ENCODE data around the gene CCNL2.
A peak's percentile ranks its signal among the peaks of the same experiment; 100 is the strongest.
"Not testable (repeated sequence)": the region's sequence is repeated elsewhere in the genome, so short reads cannot be mapped to it uniquely, and the experiment has no call there.

Gene CCNL2

DNA sequence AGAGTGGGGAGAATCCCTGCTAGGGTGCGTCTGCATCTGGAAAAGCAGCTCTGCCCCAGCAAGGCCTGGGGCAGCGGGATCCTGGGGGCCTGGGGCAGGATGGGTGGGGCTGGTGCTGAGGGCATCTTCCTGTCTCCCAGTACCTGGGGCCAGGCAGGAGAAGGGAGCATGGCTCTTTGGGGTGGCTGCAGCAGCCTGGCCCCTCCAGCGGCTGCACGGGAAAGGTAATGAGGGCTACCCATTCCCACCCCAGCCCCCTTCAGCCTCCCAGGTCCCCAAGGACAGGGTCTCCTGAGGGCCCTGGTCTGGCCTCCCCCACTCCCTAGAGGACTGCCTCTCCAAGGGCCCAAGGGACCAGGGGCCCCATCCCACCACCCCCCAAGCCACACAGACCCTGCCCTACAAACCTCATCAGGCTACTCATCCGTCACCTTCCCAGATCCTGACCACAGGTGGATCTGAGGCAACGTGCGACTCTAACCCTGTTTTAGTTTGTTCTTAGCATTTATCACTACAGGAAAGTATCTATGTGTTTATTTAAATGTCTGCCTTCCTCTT, 22.9 kb upstream of the CCNL2 start:
- no peak for DNase-seq
- in situ Hi-C loops (cut with HindIII; ENCODE audit: low pct_ligation_motif_present, low pct_unique_long_range_greater_than_20kb, low sequenced_read_pairs) = no loop called here

DNA sequence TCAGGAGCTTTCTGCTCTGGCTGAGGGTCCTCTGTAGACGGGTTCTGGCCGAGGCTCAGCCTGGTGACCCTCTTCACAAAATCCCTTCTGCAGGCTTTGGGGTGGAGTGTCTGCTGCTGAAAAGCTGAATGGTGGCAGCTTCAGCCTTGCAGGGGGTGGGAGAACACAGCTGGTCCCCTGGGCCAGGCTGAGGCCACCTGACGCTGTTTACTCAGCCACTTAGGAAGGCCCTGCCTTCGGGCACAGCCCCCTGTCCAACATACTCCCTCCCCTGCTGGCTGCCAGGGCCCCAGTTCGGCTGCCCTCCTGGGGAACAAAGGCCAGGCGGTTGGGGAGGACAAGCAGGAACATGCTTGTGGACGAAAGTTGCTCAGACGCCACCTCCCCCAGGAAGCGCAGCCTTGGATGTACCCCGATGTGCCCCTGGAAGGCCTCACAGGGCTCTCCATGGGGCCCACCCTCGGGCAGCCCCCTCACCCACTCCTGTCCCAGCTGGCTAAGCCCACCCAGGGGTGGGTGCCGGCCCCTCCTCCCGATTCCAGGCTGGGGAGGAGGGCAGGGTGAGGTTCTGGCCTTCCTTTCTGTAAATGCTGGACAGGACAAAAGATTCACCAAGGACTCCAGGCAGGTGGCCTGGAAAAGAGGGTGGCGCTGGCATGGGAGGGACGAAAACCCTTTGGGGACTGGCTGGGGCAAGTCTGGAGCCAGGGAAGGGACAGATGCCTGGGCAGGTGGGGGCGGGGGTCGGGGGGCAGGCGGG, 22.2 kb upstream of the CCNL2 start, which contains the start of gene ANKRD65:
ANKRD65 (minus strand) TSS at position 130 of the 760 bp plus-strand sequence. CDS start 271 bp downstream, outside the sequence.
- no peak for DNase-seq
- in situ Hi-C loops (cut with HindIII; ENCODE audit: low pct_ligation_motif_present, low pct_unique_long_range_greater_than_20kb, low sequenced_read_pairs) = no loop called here

DNA sequence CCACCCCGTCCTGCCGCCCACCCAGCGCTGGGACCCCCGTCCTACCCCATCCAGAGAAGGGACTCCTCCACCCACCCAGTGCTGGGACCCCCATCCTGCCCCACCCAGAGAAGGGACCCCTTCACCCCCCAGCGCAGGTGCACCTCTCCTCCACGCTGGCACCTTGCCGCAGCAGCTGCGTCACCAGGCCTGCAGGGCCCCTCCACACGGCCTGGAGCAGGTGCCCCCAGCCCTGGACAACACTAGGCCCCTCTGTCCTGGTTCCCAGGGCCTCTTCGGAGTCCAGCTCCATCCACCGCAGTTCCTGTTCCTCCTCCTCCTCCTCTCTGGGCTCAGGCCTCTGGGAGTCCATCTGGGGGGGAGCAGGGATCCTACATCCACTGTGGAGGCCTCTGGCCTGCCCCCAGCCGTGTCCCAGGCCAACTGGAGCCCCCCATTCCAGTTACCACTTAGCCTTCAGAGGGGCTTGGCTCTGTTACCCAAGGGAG, 21.6 kb upstream of the CCNL2 start:
- in situ Hi-C loops (cut with HindIII; ENCODE audit: low pct_ligation_motif_present, low pct_unique_long_range_greater_than_20kb, low sequenced_read_pairs) = no loop called here
- no peak for DNase-seq

DNA sequence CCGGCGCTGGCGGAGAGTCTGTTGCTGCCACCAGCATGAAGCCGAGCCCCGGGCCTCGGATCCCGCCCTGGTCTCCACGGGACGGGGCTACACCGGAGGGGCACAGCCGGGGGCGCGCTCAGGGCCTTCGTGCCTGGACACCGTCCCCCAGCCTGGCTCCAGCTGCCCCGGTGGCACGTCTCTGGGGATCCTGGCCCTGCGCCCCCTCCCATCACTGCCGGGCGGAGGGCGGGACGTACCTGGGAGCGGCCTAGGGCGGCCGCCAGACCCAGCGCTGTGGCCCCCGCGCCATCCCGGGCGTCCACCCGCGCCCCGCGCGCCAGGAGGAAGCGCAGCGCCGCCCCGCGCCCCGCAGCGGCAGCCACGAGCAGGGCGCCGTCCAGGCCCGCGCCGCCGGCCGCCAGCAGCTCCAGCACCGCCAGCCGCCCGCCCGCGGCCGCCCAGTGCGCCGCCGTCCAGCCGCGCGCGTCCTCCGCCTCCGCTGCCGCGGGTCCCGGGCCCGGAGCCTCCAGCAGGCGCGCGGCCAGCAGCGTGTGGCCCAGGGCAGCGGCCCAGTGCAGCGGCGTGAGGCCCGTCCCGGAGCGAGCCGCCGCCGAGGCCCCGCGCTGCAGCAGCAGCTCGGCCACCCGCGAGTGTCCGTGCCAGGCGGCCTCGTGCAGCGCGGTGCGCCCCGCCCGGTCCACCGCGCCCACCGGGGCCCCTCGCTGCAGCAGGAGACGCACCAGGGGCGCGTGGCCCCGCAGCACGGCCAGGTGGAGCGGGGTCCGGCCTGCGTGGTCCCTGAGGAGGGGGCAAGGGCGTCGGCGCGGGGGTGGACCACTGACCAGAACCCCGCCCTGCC, 20.9 kb upstream of the CCNL2 start:
- DNase-seq = no peak
- in situ Hi-C loops (cut with HindIII; ENCODE audit: low pct_ligation_motif_present, low pct_unique_long_range_greater_than_20kb, low sequenced_read_pairs) = no loop called here

DNA sequence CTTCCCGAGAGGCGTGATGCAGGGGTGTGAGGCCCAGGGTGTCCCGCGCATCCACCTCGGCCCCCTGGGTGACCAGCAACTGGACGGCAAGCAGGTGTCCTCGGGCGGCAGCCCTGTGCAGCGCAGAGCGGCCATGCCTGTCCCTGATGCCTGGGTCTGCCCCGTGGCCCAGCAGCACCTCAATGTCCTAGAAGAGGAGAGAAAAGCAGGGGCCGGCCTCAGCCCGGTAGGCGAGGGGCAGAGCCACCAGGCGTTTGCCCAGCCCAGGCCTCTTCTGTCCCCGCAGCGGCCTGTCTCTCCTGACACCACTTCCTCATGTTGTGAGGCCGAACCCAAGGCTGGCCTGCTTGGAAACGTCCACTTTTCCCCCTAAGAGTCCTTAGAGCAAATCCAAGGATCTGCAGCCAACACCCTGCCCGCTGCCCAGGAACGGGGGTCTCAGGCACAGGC, 20.3 kb upstream of the CCNL2 start:
- in situ Hi-C loops (cut with HindIII; ENCODE audit: low pct_ligation_motif_present, low pct_unique_long_range_greater_than_20kb, low sequenced_read_pairs) = no loop called here
- no peak for DNase-seq

DNA sequence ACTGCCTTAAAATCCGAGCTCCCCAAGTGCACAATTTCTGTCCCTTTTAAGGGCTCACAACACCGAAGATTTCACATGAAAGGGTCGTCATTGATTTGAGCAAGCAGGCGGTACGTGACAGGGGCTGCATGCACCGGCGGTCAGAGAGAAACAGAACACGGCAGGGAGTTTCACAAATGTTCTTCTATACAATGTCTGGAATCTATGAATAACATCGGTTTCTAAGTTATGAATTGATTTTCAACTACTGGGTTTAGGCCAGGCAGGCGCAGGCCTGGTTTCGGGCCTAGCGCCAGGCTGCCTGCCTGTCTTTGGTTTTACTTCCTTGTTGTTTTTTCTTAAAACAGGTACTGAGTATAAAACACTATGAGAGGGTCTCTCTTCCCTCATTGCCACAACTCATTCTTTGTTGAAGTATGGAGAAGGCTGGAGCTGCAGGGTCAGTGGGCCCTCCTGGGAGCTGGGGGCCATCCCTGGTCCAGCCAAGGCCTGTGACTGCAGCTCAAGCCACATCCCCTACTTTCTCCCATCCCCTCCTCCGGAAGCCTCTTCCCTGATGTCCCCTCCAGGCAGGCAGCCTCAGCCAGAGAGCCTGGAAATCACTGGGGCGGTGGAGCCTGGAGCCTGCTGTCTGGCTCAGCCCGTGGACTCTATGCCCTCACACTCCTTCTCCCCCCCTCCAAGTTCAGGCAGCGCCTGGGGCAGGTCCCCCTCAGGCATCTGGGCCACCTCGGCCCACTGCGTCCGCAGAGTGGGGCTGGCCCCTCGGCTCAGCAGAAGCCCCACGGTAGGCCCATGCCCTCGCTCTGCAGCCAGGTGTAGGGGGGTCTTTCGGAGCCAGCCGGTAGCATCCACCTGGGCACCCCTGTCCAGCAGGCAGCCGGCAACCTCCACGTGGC, 19.6 kb upstream of the CCNL2 start:
- no peak for DNase-seq
- in situ Hi-C loops (cut with HindIII; ENCODE audit: low pct_ligation_motif_present, low pct_unique_long_range_greater_than_20kb, low sequenced_read_pairs) = no loop called here

DNA sequence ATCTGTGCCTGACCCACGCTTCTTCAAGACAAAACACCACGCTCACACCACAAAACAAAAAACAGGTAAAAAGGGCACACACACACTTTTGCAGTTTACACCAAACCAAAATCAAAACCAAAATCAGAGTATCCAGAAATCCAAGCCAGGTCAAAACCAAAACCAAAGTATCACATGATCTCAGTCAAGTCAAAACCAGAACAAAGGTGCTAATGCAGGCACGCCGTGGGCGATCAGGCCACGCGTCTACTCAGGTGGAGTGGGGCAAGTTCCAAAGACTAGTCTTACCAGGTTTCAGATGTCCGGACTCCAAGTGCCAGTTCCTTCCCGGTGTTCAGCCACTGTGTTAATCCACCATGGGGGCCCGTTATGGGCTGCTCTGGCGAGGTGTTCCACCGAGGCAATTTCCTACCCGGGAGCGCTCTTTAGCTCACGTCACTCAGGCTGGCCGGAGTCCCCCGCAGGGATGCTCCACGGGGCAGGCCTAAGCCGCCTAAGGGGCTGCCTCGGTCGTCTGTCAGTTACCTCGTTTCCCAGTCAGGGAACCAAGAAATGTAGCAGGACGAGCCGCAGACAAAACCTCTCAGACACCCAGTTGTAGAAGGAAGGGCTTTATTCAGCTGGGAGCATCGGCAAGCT, 18.8 kb upstream of the CCNL2 start:
- DNase-seq; in situ Hi-C loops (cut with HindIII; ENCODE audit: low pct_ligation_motif_present, low pct_unique_long_range_greater_than_20kb, low sequenced_read_pairs): not testable (repeated sequence)

DNA sequence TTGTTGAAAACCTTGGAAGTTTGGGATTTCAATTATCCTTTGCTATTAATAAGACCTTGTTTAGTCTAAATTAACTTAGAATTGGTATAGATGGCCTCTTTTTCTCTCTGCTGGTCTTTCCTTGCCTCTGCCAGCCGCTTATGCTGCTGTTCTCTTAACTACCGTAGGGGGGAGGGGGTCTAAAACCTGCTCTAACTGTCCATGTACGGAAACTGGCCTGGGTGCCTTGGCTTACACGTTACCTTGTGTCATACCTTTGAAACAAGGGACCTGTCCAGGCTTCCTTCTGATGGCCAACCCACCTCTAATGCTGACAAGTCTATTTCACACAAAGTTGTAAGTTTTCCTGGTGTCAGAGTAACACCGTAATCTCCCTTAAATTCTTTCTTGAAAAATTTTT, 18.3 kb upstream of the CCNL2 start:
- DNase-seq; in situ Hi-C loops (cut with HindIII; ENCODE audit: low pct_ligation_motif_present, low pct_unique_long_range_greater_than_20kb, low sequenced_read_pairs): not testable (repeated sequence)

DNA sequence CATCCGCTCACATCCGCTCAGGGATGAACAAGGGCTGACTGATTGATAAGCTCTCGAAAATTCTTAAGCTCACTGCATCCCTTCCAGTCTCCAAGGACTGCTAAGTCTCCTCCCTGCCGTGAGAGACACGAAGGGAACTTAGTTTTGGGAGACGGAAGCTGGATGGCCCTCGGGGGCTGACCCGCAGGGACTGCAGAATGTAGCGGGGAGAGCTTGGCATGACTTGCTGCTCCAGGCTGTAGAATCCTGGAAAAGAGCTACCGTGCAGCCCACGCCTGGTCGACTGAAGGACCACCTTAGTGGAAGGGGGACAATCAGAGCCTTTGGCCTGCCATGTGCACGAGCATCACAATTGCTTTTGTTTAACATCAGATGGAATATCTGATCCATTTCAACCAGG, 16.6 kb upstream of the CCNL2 start:
- DNase-seq = no peak
- in situ Hi-C loops (cut with HindIII; ENCODE audit: low pct_ligation_motif_present, low pct_unique_long_range_greater_than_20kb, low sequenced_read_pairs) = no loop called here

DNA sequence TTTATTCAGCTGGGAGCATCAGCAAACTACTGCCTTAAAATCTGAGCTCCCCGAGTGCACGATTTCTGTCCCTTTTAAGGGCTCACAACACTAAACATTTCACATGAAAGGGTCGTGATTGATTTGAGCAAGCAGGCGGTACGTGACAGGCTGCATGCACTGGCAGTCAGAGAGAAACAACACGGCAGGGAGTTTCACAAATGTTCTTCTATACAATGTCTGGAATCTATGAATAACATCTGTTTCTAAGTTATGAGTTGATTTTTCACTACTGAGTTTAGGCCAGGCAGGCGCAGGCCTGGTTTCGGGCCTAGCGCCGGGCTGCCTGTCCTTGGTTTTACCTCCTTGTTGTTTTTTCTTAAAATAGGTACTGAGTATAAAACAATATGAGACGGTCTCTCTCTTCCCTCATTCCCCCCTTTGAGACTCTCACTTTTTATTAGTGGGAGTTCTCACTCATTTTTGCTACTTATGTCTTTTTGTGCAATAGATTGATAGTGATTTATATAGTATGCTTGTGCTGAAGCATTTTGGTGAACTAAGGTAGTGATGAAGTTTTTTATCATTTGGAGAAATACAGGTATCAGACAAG, 13.3 kb upstream of the CCNL2 start:
- in situ Hi-C loops (cut with HindIII; ENCODE audit: low pct_ligation_motif_present, low pct_unique_long_range_greater_than_20kb, low sequenced_read_pairs); DNase-seq: not testable (repeated sequence)

DNA sequence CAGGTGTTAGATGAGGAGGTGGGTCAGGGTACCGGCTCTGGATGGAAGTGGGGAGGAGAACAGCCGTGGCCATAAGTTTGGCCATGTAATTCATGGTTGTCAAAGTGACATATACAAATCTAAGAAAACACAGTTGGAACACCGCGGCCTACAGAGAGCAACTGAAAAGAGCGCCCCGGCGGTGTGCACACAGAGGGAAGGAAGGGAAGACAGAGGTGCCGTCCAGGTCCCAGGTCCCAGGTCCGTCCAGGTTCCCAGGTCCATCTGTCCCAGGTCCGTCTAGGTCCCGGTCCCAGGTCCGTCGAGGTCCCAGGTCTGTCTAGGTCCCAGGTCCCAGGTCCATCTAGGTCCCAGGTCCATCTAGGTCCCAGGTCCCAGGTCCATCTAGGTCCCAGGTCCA, 12.5 kb upstream of the CCNL2 start:
- no peak for DNase-seq
- in situ Hi-C loops (cut with HindIII; ENCODE audit: low pct_ligation_motif_present, low pct_unique_long_range_greater_than_20kb, low sequenced_read_pairs) = no loop called here

DNA sequence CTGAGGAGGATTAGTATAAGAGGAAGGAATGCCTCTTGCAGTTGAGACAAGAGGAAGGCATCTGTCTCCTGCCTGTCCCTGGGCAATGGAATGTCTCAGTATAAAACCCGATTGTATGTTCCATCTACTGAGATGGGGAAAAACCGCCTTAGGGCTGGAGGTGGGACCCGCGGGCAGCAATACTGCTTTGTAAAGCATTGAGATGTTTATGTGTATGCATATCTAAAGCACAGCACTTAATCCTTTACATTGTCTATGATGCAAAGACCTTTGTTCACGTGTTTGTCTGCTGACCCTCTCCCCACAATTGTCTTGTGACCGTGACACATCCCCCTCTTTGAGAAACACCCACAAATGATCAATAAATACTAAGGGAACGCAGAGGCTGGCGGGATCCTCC, 11.1 kb upstream of the CCNL2 start:
- DNase-seq; in situ Hi-C loops (cut with HindIII; ENCODE audit: low pct_ligation_motif_present, low pct_unique_long_range_greater_than_20kb, low sequenced_read_pairs): not testable (repeated sequence)

DNA sequence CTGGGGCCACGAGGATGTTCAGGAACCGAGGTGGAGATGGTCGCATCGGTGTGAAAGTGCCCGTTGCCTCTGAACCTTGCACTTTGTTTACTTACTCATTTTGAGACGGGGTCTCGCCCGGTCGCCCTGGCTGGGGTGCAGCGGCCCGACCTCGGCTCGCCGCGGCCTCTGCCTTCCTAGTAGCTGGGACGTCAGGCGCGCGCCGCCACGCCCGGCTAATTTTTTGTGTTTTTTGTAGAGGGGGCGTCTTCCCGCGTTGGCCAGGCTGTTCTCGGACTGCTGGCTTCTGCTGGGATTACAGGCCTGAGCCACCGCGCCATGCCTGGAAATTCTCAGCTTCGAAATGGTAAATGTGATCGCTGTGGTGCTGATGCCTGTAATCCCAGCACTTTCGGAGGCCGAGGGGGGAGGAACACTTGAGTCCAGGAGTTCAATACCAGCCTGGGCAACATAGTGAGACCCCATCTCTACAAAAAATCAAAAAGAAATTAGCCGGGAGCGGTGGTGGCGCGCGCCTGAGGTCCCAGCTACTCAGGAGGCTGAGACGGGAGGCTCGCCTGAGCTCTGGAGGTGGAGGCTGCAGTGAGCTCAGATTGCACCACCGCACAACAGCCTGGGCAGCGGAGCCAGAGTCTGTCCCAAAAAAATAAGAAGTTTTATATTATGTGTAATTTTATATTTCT, 8.6 kb upstream of the CCNL2 start:
- in situ Hi-C loops (cut with HindIII; ENCODE audit: low pct_ligation_motif_present, low pct_unique_long_range_greater_than_20kb, low sequenced_read_pairs) = no loop called here
- peak; percentile 49 for DNase-seq

DNA sequence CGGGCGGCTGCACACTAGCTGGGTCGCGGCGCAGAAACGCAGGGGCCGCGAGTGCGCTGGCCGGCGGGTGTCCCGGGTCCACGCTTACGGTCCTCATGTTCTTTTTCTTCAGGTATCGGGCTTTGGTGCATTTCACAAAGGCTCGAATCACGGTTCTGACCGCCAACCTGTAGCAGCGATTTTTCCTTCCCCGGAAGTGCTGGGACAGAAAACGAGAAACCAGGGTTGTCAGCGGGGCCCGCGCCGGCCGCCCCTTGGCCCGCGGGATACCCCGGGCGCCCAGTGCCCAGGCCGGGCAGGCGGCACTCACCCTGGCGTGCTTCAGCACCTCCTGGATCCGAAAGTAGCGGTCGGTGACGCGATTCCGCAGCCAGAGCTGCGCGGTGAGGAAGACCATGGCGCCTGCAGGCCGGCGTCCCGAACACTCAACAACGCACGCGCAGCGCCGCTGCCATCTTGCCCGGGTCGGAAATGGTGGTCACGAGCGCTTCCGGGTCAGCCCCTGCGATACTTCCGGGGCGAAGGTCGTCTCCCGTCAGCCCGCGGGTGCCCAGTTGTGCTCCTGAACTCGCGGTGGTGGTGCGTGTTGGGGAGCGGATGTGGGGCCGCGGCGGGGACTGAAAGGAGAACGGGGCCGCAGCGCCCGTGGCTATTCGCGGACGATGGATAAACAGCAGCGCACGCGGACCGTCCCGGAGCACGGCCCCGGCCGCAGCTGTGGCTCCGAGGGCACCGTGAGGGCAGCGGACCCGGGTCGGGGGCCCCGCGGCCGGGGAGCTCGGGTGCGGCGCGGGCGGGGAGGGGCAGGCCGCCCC, 7.9 kb upstream of the CCNL2 start, which contains the start of gene MRPL20:
MRPL20 (minus strand) TSS at position 473 of the 815 bp plus-strand sequence; CDS start at position 397, 76 bp downstream.
- in situ Hi-C loops (cut with HindIII; ENCODE audit: low pct_ligation_motif_present, low pct_unique_long_range_greater_than_20kb, low sequenced_read_pairs) = no loop called here
- DNase-seq = peak; percentile 88

DNA sequence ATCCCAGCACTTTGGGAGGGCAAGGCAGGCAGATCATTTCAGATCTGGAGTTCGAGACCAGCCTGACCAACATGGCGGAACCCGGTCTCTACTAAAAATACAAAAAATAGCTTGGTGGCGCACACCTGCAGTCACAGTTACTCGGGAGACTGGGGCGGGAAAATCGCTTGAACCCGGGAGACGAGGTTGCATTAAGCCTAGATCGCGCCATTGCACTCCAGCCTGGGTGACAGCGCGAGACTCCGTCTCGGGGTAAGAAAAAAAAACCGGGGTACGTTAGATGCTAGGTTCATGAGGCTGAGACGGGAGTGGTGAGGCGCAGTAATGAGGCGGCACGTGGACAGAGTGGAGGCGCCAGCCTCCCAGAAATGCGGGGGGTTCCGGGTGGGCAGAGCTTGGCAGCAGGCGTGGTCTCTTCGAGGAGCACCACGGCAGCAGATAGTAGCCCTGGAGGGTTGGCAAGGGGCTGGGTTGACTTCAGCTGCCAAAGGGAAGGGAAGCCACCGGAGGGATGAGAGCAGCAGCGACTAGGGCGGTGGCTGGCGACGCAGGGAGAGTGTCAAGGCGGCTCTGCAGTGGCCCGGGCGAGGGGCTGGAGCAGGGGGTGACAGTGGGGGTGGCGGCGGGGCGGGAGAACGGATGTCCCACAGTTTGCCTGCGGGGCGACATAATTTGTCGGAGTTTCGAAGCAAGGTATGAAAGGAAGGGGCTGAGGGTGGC, 7.1 kb upstream of the CCNL2 start:
- DNase-seq = no peak
- in situ Hi-C loops (cut with HindIII; ENCODE audit: low pct_ligation_motif_present, low pct_unique_long_range_greater_than_20kb, low sequenced_read_pairs) = no loop called here

Measured in ACHN (cell line).